Measurements from ENCODE around the gene ZNF436. TPM values are rescaled to one million over a fixed set of nuclear protein-coding genes. Genes with fewer than 3 reads are reported as not detected.
A peak's percentile ranks its signal among the peaks of the same experiment; 100 is the strongest.
"Not testable (repeated sequence)": the region's sequence is repeated elsewhere in the genome, so short reads cannot be mapped to it uniquely, and the experiment has no call there.

The ZNF436 gene
- total RNA-seq, 6 experiments from 2014 or later = 2.8 to 4.5 (median 3.4) TPM

DNA sequence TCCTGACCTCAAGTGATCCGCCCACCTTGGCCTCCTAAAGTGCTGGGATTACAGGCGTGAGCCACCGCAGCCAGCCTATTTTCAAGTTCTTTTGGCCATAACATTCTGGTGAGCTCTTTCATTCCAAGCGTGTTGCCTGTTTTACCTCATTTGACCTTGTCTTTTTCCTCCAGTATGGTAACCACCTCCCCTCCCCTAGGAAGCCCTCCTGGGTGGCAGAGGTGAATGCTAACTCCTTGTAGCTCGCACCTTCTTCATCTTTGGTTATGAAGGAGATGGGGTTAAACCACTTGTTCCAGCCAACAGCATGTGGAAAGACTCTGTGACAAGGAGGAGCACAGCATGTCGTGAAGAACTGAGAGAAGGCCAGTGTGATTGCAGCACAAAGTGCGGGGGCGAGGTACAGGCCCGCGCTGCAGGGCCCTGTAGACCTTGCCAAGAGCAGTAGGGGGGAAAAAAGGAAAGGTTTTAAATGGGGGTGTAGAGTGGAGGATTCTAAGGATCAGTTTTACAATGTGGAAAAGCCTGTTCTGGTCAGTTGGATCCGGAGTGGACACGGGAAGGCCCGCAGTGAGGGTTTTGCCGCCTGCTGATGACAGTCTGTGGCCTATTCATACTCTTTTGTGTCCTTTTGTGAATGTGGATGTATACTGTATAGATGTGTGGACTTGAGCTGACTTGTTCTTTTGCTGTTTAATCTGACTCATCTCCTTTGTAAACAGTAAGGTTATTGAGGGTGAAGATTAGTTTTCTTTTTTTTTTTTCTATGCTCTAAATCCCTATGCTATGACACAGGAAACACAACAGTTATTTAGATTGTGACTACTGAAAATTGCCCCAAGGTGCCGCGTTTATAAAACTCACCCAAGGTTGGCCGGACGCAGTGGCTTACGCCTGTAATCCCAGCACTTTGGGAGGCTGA is 7.5 kb upstream of the ZNF436 start:
- TF ChIP-seq, protein P1, sequence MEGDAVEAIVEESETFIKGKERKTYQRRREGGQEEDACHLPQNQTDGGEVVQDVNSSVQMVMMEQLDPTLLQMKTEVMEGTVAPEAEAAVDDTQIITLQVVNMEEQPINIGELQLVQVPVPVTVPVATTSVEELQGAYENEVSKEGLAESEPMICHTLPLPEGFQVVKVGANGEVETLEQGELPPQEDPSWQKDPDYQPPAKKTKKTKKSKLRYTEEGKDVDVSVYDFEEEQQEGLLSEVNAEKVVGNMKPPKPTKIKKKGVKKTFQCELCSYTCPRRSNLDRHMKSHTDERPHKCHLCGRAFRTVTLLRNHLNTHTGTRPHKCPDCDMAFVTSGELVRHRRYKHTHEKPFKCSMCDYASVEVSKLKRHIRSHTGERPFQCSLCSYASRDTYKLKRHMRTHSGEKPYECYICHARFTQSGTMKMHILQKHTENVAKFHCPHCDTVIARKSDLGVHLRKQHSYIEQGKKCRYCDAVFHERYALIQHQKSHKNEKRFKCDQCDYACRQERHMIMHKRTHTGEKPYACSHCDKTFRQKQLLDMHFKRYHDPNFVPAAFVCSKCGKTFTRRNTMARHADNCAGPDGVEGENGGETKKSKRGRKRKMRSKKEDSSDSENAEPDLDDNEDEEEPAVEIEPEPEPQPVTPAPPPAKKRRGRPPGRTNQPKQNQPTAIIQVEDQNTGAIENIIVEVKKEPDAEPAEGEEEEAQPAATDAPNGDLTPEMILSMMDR (IDR thresholded peaks at IDR 0.05) = no peak
- no peak for TF ChIP-seq POLR2A (IDR thresholded peaks at IDR 0.05)
- DNase-seq (no peak), ATAC-seq (peak in 3 of 4 donors; percentile 33 to 44 (median 39))
- WGBS (ENCODE audit: insufficient coverage, low coverage, low lambda C conversion rate, missing lambda C conversion rate) = 69% methylated on average over 18 of the region's 19 CpGs
- intact Hi-C loops (cut with DNase I) = no loop called here
- H3K27ac ChIP-seq = no peak overlapping the region
- H3K9me3 ChIP-seq = no peaks in the 10 kb centered on the region
- H3K4me3 ChIP-seq = no peak overlapping the region
- H3K27me3 ChIP-seq = no peaks in the 10 kb centered on the region
- H3K4me1 ChIP-seq = no peaks in the 10 kb centered on the region
- peaks cover 0 to 6% (median 2%) of the 10 kb centered on the region in 4 donors for H3K36me3 ChIP-seq

DNA sequence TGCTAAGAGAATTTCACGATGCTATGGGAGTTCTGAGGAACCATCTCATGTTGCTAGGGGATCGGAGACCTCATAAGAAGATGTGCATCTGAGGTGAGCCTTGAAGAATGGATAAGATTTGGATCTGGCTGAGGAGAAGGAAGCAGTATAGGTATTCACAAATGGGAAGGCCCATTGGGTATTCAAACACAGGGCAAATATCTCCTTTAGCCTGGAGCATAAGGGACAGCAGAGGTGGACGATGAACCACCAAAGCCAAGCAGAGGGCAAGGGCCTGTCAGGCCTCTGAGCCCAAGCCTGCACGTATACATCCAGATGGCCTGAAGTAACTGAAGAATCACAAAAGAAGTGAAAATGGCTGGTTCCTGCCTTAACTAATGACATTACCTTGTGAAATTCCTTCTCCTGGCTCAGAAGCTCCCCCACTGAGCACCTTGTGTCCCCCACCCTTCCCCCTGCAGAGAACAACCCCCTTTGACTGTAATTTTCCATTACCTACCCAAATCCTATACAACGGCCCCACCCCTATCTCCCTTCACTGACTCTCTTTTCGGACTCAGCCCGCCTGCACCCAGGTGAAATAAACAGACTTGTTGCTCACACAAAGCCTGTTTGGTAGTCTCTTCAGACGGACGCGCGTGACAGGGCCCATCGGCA is 4.6 kb upstream of the ZNF436 start:
- H3K27ac ChIP-seq; DNase-seq; H3K27me3 ChIP-seq; H3K4me3 ChIP-seq; H3K36me3 ChIP-seq; intact Hi-C loops (cut with DNase I); H3K9me3 ChIP-seq; ATAC-seq: not testable (repeated sequence)
- peaks cover 0 to 20% (median 7%) of the 10 kb centered on the region in 4 donors for H3K4me1 ChIP-seq
- WGBS (ENCODE audit: insufficient coverage, low coverage, low lambda C conversion rate, missing lambda C conversion rate) = 85% methylated on average over 10 of the region's 12 CpGs

DNA sequence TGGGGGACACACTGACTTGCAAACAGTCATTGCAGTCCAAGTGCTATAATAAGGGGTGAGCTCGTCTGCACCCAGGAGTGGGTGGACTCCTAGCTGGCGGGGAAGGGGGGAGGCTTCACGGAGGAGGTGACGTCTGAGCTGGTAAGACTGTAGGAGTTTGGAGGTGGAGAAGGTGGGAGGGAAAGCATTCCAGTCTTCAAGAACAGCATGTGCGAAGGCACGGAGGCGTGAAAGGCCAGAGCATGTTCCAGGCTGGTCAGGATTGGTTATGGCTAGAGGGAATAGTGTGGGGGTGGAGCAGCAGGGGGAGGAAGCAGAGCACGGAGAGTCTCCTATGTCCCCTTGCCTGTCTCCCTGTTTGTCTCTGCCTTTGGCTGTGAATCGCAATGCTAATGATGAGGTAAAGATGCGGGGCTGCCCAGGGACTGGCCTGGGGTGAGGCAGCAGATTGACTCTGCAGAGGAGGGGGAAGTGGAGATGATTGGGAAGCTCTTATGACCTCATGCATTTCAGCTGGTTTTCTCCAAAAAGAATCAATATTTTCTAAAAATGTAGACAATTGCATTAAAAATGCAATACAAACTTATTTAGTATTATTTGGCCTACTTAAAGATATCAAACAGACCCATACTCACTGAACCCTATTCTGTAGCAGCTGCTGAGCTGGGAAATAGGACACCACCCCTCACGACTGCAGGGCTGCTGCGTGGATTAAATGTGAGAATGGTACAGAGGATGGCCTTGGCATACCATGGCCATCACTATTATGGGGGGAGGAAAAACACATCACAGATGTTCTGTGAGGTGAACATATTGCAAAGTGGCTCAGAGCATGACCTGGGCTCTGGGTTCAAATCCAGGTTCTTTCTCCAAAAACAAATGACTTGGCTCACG is 2.6 kb upstream of the ZNF436 start:
- intact Hi-C loops (cut with DNase I) = no loop called here
- TF ChIP-seq POLR2A (IDR thresholded peaks at IDR 0.05) = no peak
- TF ChIP-seq, protein P1 (IDR thresholded peaks at IDR 0.05) = no peak
- Histone ChIP-seq H3K4me1 (peaks cover 0 to 20% (median 7%) of the 10 kb centered on the region in 4 donors), H3K9me3 (no peaks in the 10 kb centered on the region), H3K4me3 (no peak overlapping the region), H3K27me3 (no peaks in the 10 kb centered on the region), H3K36me3 (no peaks in the 10 kb centered on the region), H3K27ac (no peak overlapping the region)
- DNase-seq (no peak), ATAC-seq (no peak)
- 83% methylated on average over 7 of the region's 13 CpGs for WGBS (ENCODE audit: insufficient coverage, low coverage, low lambda C conversion rate, missing lambda C conversion rate)

DNA sequence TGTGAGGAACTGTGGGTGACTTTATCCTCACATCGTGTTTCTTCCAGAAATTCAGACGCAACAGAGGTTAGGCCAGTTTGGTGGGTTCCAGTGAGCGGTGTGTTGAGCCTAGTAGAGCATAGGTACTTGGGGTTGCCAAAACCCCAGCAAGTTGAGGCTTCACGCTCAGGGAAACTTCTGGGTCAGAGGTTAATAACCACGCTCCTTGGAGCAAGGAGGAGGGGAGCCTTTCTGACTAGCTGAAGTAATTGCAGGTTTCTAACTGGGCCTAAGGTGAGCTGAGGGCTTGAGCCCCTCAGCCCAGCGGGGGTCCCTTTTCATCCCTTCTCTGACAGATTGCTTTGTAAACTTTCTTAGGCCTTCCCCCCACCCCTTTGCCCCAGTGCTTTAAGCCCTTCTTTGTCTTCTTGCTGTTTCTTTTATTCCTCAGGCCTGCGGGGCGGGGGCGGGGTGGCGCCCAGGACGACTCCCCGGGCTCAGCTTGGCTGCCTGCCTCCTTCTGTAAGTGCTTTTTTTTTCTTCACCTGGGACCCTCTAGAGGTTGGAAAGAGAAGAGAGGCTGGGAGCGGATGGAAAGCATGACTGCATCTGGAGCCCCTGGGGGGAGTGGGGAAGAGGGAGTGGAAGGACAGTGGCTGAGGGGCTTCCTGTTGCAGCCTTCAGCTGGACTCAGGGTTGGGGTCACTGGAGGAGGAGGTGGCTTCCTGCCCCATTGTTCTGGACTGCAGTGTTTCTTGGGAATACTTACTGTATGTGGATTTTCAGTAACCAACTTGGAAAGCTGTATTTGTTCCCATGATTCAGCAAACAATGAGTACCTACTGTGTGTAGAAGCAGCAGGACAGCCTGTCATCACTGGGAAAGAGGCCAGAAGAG is 1.3 kb upstream of the ZNF436 start:
- H3K27me3 ChIP-seq = no peaks in the 10 kb centered on the region
- DNase-seq (peak in 2 of 3 donors; percentile 44 to 50), ATAC-seq (no peak)
- H3K27ac ChIP-seq = peak overlapping the region; percentile 1 to 98 (median 63)
- intact Hi-C loops (cut with DNase I) = no loop called here
- 59% methylated on average over 11 of the region's 13 CpGs for WGBS (ENCODE audit: insufficient coverage, low coverage, low lambda C conversion rate, missing lambda C conversion rate)
- H3K36me3 ChIP-seq = peaks cover 0 to 3% (median 0%) of the 10 kb centered on the region in 4 donors
- TF ChIP-seq POLR2A (IDR thresholded peaks at IDR 0.05) = no peak
- TF ChIP-seq, protein P1 (IDR thresholded peaks at IDR 0.05) = no peak
- H3K4me1 ChIP-seq = peaks cover 0 to 20% (median 7%) of the 10 kb centered on the region in 4 donors
- H3K4me3 ChIP-seq = no peak overlapping the region
- H3K9me3 ChIP-seq = no peaks in the 10 kb centered on the region
